IMR-90 (cell line): ENCODE data around the gene SNRNP27.

Experiments used
- BHLHE40 ChIP-seq: fragments of 150-350 bp; IDR thresholded peaks from 2 replicates; pipeline ENCODE4 v1.6.1; 2016; ENCODE audit warnings: mild to moderate bottlenecking, low read depth, low read length
- CTCF ChIP-seq: conservative IDR thresholded peaks from 2 replicates; pipeline ENCODE4 v1.5.1; 2012; ENCODE audit warnings: mild to moderate bottlenecking, low read depth, low read length, improper control_type of control experiment
- ELK1 ChIP-seq: fragments of 150-350 bp; IDR thresholded peaks from 2 replicates; pipeline ENCODE4 v1.6.1; 2016; ENCODE audit warnings: low read depth, mild to moderate bottlenecking, low read length, moderate library complexity, borderline replicate concordance
- FOS ChIP-seq: fragments of 150-350 bp; IDR thresholded peaks from 2 replicates; pipeline ENCODE4 v1.6.1; 2016; ENCODE audit warnings: low read depth, low read length
- MAFK ChIP-seq: IDR thresholded peaks from 2 replicates; pipeline ENCODE4 v1.6.1; 2012; ENCODE audit warnings: low read depth, low read length, improper control_type of control experiment
- MXI1 ChIP-seq: IDR thresholded peaks from 2 replicates; pipeline ENCODE4 v1.6.1; 2012; ENCODE audit warnings: low read depth, mild to moderate bottlenecking, low read length, moderate library complexity, borderline replicate concordance
- POLR2A ChIP-seq: IDR thresholded peaks from 2 replicates; pipeline ENCODE4 v1.6.1; 2012; ENCODE audit warnings: mild to moderate bottlenecking, low read depth, low read length
- RAD21 ChIP-seq: IDR thresholded peaks from 2 replicates; pipeline ENCODE4 v1.6.1; 2012; ENCODE audit warnings: low read length, improper control_type of control experiment
- RCOR1 ChIP-seq: IDR thresholded peaks from 2 replicates; pipeline ENCODE4 v1.6.1; 2012; ENCODE audit warnings: mild to moderate bottlenecking, low read length, improper control_type of control experiment; ENCODE audit not compliant: insufficient replicate concordance
- RFX5 ChIP-seq: IDR thresholded peaks from 2 replicates; pipeline ENCODE4 v1.8.0; 2012; ENCODE audit warnings: low read depth, mild to moderate bottlenecking, low read length, moderate library complexity
- USF2 ChIP-seq: fragments of 150-350 bp; IDR thresholded peaks from 2 replicates; pipeline ENCODE4 v1.6.1; 2017; ENCODE audit warnings: mild to moderate bottlenecking, antibody characterized with exemption, low read length, low read depth

- TF ChIP-seq RFX5 (no peak), CTCF (no peak), MXI1 (no peak), RAD21 (no peak), USF2 (no peak), MAFK (no peak), ELK1 (no peak), POLR2A (no peak), BHLHE40 (no peak), RCOR1 (no peak), FOS (no peak)
These were observed 49.5 kb downstream of the SNRNP27 start for GRCh38 chr2:69943000-69943842.
